Measurements from ENCODE around the gene OGFOD3. TPM values are rescaled to one million over a fixed set of nuclear protein-coding genes. Genes with fewer than 3 reads are reported as not detected.

Gene OGFOD3
- total RNA-seq, 2 experiments from 2014 or later: 12.9 to 13.7 TPM

DNA sequence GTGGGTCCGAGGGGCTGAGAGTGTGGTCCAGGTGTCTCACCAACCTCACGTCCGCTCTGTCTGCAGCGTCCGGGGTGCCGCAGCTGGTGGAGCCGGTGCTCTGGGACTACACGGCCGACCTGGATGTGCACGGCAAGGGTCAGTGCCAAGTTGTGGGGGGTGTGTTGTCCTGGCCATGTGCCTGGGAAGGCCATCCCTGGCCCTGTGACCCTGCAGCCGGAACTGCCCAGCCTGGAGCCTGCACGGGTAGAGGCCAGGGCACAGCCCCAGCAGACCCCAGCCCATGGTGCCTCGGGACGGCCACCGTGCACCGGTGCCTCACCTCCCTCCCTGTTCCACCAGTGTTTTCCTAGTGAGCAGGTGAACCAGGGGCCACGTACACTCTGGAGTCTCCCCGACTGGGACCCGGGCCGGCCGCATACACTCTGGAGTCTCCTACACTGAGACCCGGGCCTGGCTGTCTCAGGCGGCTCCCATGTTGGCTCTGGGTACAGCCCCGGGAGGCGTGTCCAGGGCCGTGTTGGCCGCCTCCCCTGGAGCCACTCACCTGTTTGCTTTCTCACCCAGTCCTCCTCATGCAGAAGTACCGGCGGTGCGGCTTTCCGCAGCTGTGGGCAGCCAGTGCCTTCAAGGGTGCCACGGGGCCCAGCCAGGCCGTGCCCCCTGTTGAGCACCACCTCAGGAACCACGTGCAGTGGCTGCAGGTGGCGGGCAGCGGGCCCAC is 18.4 kb upstream of the OGFOD3 start:
- no peak overlapping the region for H3K27ac Mint-ChIP-seq
- POLR2A ChIA-PET: no interaction called here
- CTCF ChIA-PET: no interaction called here

DNA sequence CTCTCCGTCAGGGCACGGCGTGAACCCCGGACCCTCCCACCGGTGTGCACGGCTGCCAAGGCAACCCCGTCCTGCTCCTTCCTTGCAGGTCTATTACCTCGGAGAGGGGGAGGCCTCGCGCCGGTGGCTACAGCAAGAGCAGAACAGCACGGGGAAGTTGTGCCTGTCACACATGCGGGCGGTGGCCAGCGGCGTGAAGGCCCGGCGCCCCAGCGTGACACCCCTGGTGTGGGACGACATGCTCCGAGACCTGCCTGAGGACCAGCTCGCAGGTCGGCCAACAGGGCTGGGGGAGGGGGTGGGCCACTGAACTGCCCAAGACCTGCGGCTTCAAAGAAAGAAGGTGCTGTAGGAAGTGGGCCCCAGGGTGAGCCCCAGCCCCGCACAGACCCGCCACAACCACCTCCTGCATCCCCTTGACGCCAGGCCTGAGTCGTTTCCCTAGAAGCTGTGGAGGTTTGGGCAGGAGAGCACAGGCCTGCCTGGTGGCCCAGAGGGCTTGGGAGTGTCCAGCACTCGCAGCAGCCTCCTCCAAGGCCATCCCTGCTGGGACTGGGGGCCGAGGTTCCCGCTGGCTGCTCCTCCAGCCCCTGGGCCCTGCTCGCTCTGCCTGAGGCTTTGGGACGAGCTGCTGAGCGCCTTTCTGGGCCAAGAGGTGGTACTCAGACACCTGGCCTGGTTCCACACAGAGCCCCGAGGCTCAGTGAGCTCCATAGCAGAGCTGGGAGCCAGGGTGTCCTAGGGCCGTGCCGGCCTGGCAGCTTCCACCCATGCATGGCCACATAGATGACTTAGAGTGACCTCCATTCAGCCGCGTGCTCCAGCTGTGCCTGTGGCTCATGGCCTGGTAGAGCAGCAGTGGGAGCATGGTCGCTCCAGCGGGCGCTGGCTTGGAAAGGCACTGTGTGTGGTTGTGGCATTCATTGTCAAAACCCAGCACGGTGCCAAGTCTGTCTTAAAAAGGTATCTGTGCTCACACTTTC is 17.5 kb upstream of the OGFOD3 start:
- Histone ChIP-seq H3K27ac (ENCODE audit: low read depth in 1 of 2, low read length in 2 of 2) (peak overlapping the region in 1 of 2 donors; percentile 29), H3K4me1 (ENCODE audit: insufficient read depth, low read length) (peaks cover 22% of the 10 kb centered on the region), H3K27me3 (ENCODE audit: control insufficient read depth in 1 of 2, insufficient read depth in 2 of 2, low read length in 2 of 2) (no peaks in the 10 kb centered on the region), H3K36me3 (ENCODE audit: insufficient read depth, low read length) (peaks cover 14% of the 10 kb centered on the region), H3K4me3 (ENCODE audit: low read length) (no peak overlapping the region), H3K9me3 (ENCODE audit: control insufficient read depth in 1 of 2, insufficient read depth in 1 of 2, low read length in 2 of 2) (no peaks in the 10 kb centered on the region)
- ATAC-seq (ENCODE audit: poor library complexity): no peak
- ChIA-PET CTCF (no interaction called here), POLR2A (no interaction called here)
- Mint-ChIP-seq H3K36me3 (ENCODE audit: low read depth) (peaks cover 13% of the 10 kb centered on the region), H3K27me3 (no peaks in the 10 kb centered on the region), H3K4me3 (no peak overlapping the region), H3K4me1 (ENCODE audit: low read depth) (peaks cover 8% of the 10 kb centered on the region), H3K27ac (no peak overlapping the region), H3K9me3 (no peaks in the 10 kb centered on the region)
- intact Hi-C loops (cut with DNase I, micrococcal nuclease): no loop called here
- peak in 1 of 14 experiments; percentile 12 for DNase-seq
- TF ChIP-seq, protein P1, sequence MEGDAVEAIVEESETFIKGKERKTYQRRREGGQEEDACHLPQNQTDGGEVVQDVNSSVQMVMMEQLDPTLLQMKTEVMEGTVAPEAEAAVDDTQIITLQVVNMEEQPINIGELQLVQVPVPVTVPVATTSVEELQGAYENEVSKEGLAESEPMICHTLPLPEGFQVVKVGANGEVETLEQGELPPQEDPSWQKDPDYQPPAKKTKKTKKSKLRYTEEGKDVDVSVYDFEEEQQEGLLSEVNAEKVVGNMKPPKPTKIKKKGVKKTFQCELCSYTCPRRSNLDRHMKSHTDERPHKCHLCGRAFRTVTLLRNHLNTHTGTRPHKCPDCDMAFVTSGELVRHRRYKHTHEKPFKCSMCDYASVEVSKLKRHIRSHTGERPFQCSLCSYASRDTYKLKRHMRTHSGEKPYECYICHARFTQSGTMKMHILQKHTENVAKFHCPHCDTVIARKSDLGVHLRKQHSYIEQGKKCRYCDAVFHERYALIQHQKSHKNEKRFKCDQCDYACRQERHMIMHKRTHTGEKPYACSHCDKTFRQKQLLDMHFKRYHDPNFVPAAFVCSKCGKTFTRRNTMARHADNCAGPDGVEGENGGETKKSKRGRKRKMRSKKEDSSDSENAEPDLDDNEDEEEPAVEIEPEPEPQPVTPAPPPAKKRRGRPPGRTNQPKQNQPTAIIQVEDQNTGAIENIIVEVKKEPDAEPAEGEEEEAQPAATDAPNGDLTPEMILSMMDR (IDR thresholded peaks at IDR 0.05): no peak

More for the DNA sequence above, 18.4 kb upstream of the OGFOD3 start:
- H3K36me3 Mint-ChIP-seq (ENCODE audit: low read depth): peaks cover 13% of the 10 kb centered on the region
- H3K36me3 ChIP-seq (ENCODE audit: insufficient read depth, low read length): peaks cover 16% of the 10 kb centered on the region
- H3K4me1 Mint-ChIP-seq (ENCODE audit: low read depth): peaks cover 8% of the 10 kb centered on the region
- DNase-seq: peak in 1 of 14 experiments; percentile 16
- intact Hi-C loops (cut with DNase I, micrococcal nuclease): no loop called here
- peaks cover 22% of the 10 kb centered on the region for H3K4me1 ChIP-seq (ENCODE audit: insufficient read depth, low read length)
- H3K27me3 Mint-ChIP-seq: no peaks in the 10 kb centered on the region
- H3K27me3 ChIP-seq (ENCODE audit: control insufficient read depth in 1 of 2, insufficient read depth in 2 of 2, low read length in 2 of 2): no peaks in the 10 kb centered on the region
- H3K9me3 Mint-ChIP-seq: no peaks in the 10 kb centered on the region
- no peak overlapping the region for H3K4me3 Mint-ChIP-seq
- H3K9me3 ChIP-seq (ENCODE audit: control insufficient read depth in 1 of 2, insufficient read depth in 1 of 2, low read length in 2 of 2): no peaks in the 10 kb centered on the region
- H3K4me3 ChIP-seq (ENCODE audit: low read length): no peak overlapping the region
- ATAC-seq (ENCODE audit: poor library complexity): no peak
- TF ChIP-seq, protein P1 (IDR thresholded peaks at IDR 0.05): no peak
- no peak overlapping the region for H3K27ac ChIP-seq (ENCODE audit: low read depth in 1 of 2, low read length in 2 of 2)

DNA sequence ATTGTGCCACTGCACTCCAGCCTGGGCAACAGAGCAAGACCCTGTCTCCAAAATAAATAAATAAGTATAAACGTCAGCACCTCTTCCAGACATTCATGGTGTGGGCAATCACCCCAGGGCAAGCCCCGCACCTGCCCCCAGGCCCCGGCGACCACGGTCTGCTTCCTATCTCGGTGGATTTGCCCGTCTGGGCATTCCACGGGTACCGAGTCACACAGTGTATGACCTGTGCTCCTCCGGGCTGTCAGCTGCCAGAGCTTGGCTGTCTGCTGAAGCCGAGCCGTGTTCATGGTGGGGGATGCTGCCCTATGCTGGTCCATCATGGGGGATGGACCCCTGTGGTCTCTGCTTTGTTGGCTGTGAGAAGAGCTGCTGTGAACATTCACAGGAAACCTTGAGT is 16.7 kb upstream of the OGFOD3 start:
- Histone ChIP-seq H3K4me3 (ENCODE audit: low read length) (no peak overlapping the region), H3K27ac (ENCODE audit: low read depth in 1 of 2, low read length in 2 of 2) (peak overlapping the region in 1 of 2 donors; percentile 29), H3K27me3 (ENCODE audit: control insufficient read depth in 1 of 2, insufficient read depth in 2 of 2, low read length in 2 of 2) (no peaks in the 10 kb centered on the region), H3K9me3 (ENCODE audit: control insufficient read depth in 1 of 2, insufficient read depth in 1 of 2, low read length in 2 of 2) (no peaks in the 10 kb centered on the region), H3K4me1 (ENCODE audit: insufficient read depth, low read length) (peaks cover 22% of the 10 kb centered on the region), H3K36me3 (ENCODE audit: insufficient read depth, low read length) (peaks cover 15% of the 10 kb centered on the region)
- intact Hi-C loops (cut with DNase I, micrococcal nuclease): no loop called here
- Mint-ChIP-seq H3K27ac (no peak overlapping the region), H3K4me3 (no peak overlapping the region), H3K9me3 (no peaks in the 10 kb centered on the region), H3K36me3 (ENCODE audit: low read depth) (peaks cover 13% of the 10 kb centered on the region), H3K4me1 (ENCODE audit: low read depth) (peaks cover 10% of the 10 kb centered on the region), H3K27me3 (no peaks in the 10 kb centered on the region)
- peak in 1 of 14 experiments; percentile 19 for DNase-seq
- no peak for ATAC-seq (ENCODE audit: poor library complexity)
- CTCF ChIA-PET: no interaction called here
- POLR2A ChIA-PET: no interaction called here
- TF ChIP-seq, protein P1 (IDR thresholded peaks at IDR 0.05): no peak
